WTC11 (cell line): ENCODE results near the gene MUC6. TPM values are rescaled to one million over a fixed set of nuclear protein-coding genes. Genes with fewer than 3 reads are reported as not detected.

Source experiments
- ATAC-seq: fragments of 200-7000 bp; cut with Tn5 transposase; 2 replicates; pipeline ENCODE4 v1.10.0; 2021; ENCODE audit warnings: mild to moderate bottlenecking, moderate library complexity
- CTCF ChIA-PET: fragments of 300-600 bp; sonication (Branson Sonifier 250); formaldehyde crosslinking; loops from one replicate; lab custom pipeline; 2021; ENCODE audit warnings: antibody characterized with exemption; lab: Charles Lee
- POLR2A ChIA-PET: fragments of 350-600 bp; sonication (Branson Sonifier 250); formaldehyde crosslinking; loops from one replicate; lab custom pipeline; 2021; ENCODE audit warnings: antibody characterized with exemption; lab: Charles Lee
- DNase-seq: peaks from one replicate; pipeline ENCODE4 v3.0.0; 2021; ENCODE audit warnings: low spot score
- H3K27ac Mint-ChIP-seq: 2 replicates; pipeline ENCODE4 v1.8.0; 2021; ENCODE audit warnings: mixed read lengths
- H3K27me3 Mint-ChIP-seq: 2 replicates; pipeline ENCODE4 v1.8.0; 2021; ENCODE audit warnings: low read depth, mild to moderate bottlenecking, moderate library complexity, mixed read lengths
- H3K36me3 Mint-ChIP-seq: 2 replicates; pipeline ENCODE4 v1.8.0; 2021; ENCODE audit warnings: mixed read lengths
- H3K4me1 Mint-ChIP-seq: 2 replicates; pipeline ENCODE4 v1.8.0; 2022; ENCODE audit warnings: mixed read lengths
- H3K4me3 Mint-ChIP-seq: 2 replicates; pipeline ENCODE4 v1.8.0; 2021; ENCODE audit warnings: mild to moderate bottlenecking, moderate library complexity, mixed read lengths
- H3K9me3 Mint-ChIP-seq: 2 replicates; pipeline ENCODE4 v1.8.0; 2021; ENCODE audit warnings: mixed read lengths
- AR ChIP-seq: fragments of 250-450 bp; sonication (Bioruptor Pico); IDR thresholded peaks from 2 replicates; pipeline ENCODE4 v1.9.0; 2021; ENCODE audit warnings: mild to moderate bottlenecking
- ARID4B ChIP-seq: sonication (generic); formaldehyde crosslinking; IDR thresholded peaks from 2 replicates; pipeline ENCODE4 v1.8.0; 2023; ENCODE audit warnings: missing genetic modification reagents, mild to moderate bottlenecking, borderline replicate concordance
- CBFB ChIP-seq: sonication (generic); formaldehyde crosslinking; IDR thresholded peaks from 2 replicates; pipeline ENCODE4 v1.8.1; 2022; ENCODE audit warnings: mild to moderate bottlenecking, low read depth, missing genetic modification reagents
- CREM ChIP-seq: sonication (generic); formaldehyde crosslinking; IDR thresholded peaks from 2 replicates; pipeline ENCODE4 v1.8.1; 2022; ENCODE audit warnings: mild to moderate bottlenecking, missing genetic modification reagents, moderate library complexity
- CTCF ChIP-seq: fragments of 200-600 bp; IDR thresholded peaks from 2 replicates; pipeline ENCODE4 v1.8.0; 2022; ENCODE audit warnings: antibody characterized with exemption
- FOXJ3 ChIP-seq: sonication (generic); formaldehyde crosslinking; IDR thresholded peaks from 2 replicates; pipeline ENCODE4 v1.9.0; 2021; ENCODE audit warnings: missing genetic modification reagents, mild to moderate bottlenecking, borderline replicate concordance
- HMGXB4 ChIP-seq: sonication (generic); formaldehyde crosslinking; IDR thresholded peaks from 2 replicates; pipeline ENCODE4 v1.8.1; 2023; ENCODE audit warnings: mild to moderate bottlenecking, moderate library complexity, missing genetic modification reagents
- MXD4 ChIP-seq: fragments of 250-450 bp; sonication (Bioruptor Pico); IDR thresholded peaks from 2 replicates; pipeline ENCODE4 v1.8.0; 2021; ENCODE audit warnings: mild to moderate bottlenecking, moderate library complexity, borderline replicate concordance
- MYBL2 ChIP-seq: sonication (generic); formaldehyde crosslinking; IDR thresholded peaks from 2 replicates; pipeline ENCODE4 v1.8.1; 2023; ENCODE audit warnings: mild to moderate bottlenecking, moderate library complexity, missing genetic modification reagents
- NR1H2 ChIP-seq: sonication (generic); formaldehyde crosslinking; IDR thresholded peaks from 2 replicates; pipeline ENCODE4 v1.9.0; 2021; ENCODE audit warnings: mild to moderate bottlenecking, moderate library complexity, missing genetic modification reagents
- TEAD1 ChIP-seq: sonication (generic); formaldehyde crosslinking; IDR thresholded peaks from 2 replicates; pipeline ENCODE4 v1.8.0; 2022; ENCODE audit warnings: mild to moderate bottlenecking, missing genetic modification reagents
- TEAD4 ChIP-seq: sonication (generic); formaldehyde crosslinking; IDR thresholded peaks from 2 replicates; pipeline ENCODE4 v1.8.0; 2022; ENCODE audit warnings: mild to moderate bottlenecking, missing genetic modification reagents
- USF2 ChIP-seq: sonication (generic); formaldehyde crosslinking; IDR thresholded peaks from 2 replicates; pipeline ENCODE4 v1.8.1; 2023; ENCODE audit warnings: mild to moderate bottlenecking, missing genetic modification reagents, moderate library complexity
- ZNF219 ChIP-seq: sonication (generic); formaldehyde crosslinking; IDR thresholded peaks from 2 replicates; pipeline ENCODE4 v1.8.0; 2023; ENCODE audit warnings: missing genetic modification reagents, mild to moderate bottlenecking, borderline replicate concordance
- ZNF423 ChIP-seq: fragments of 250-450 bp; sonication (Bioruptor Pico); IDR thresholded peaks from 2 replicates; pipeline ENCODE4 v2.1.2; 2022; ENCODE audit warnings: mild to moderate bottlenecking, moderate library complexity
- ZNF532 ChIP-seq: fragments of 250-450 bp; sonication (Bioruptor Pico); IDR thresholded peaks from 2 replicates; pipeline ENCODE4 v1.9.0; 2021; ENCODE audit warnings: mild to moderate bottlenecking, borderline replicate concordance
- total RNA-seq: library from RNA; stranded (reverse); gene quantifications from 3 replicates; pipeline ENCODE4 v1.2.3, GENCODE V29; 2021

MUC6 gene
- total RNA-seq, 1 experiment from 2014 or later = 0.13 TPM

- H3K9me3 Mint-ChIP-seq = peaks cover 6% of the 10 kb centered on the region
- ChIA-PET POLR2A (no interaction called here), CTCF (interaction anchor here (0.5 to 1.0 kb wide), 2 partner anchors 23 to 27 kb away, joined by 3 to 4 read pairs; no protein-coding TSS in a partner anchor)
- no peak for TF ChIP-seq TEAD4 (CRISPR knock-in tag)
- no peak for TF ChIP-seq FOXJ3
- no peak for TF ChIP-seq ZNF532
- H3K4me1 Mint-ChIP-seq = no peaks in the 10 kb centered on the region
- H3K36me3 Mint-ChIP-seq = no peaks in the 10 kb centered on the region
- no peaks in the 10 kb centered on the region for H3K27me3 Mint-ChIP-seq
- DNase-seq (no peak), ATAC-seq (no peak)
- H3K4me3 Mint-ChIP-seq = no peak overlapping the region
- H3K27ac Mint-ChIP-seq = no peak overlapping the region
These were observed 8.8 kb downstream of the MUC6 start for GRCh38 chr11:1027483-1028290.

GRCh38 chr11:1026641-1027482 is 9.7 kb downstream of the MUC6 start:
- H3K9me3 Mint-ChIP-seq = no peaks in the 10 kb centered on the region
- POLR2A ChIA-PET = no interaction called here
- ATAC-seq (no peak), DNase-seq (no peak)
- H3K4me1 Mint-ChIP-seq = no peaks in the 10 kb centered on the region
- H3K27me3 Mint-ChIP-seq = no peaks in the 10 kb centered on the region
- no peak overlapping the region for H3K4me3 Mint-ChIP-seq
- H3K27ac Mint-ChIP-seq = no peak overlapping the region
- CTCF ChIA-PET = no interaction called here
- no peaks in the 10 kb centered on the region for H3K36me3 Mint-ChIP-seq
- no peak for TF ChIP-seq TEAD1 (CRISPR knock-in tag)
- TF ChIP-seq HMGXB4 (CRISPR knock-in tag) = no peak
- no peak for TF ChIP-seq MXD4 (CRISPR knock-in tag)
- TF ChIP-seq CTCF = no peak
- no peak for TF ChIP-seq USF2 (CRISPR knock-in tag)
- no peak for TF ChIP-seq CREM (CRISPR knock-in tag)
- TF ChIP-seq AR (CRISPR knock-in tag) = no peak
- no peak for TF ChIP-seq ZNF219 (CRISPR knock-in tag)
- TF ChIP-seq NR1H2 (CRISPR knock-in tag) = no peak
- TF ChIP-seq MYBL2 (CRISPR knock-in tag) = no peak
- TF ChIP-seq ARID4B = no peak
- no peak for TF ChIP-seq CBFB (CRISPR knock-in tag)
- TF ChIP-seq ZNF423 (CRISPR knock-in tag) = no peak
